ENCODE data around the gene WDR46. TPM values are rescaled to one million over a fixed set of nuclear protein-coding genes. Genes with fewer than 3 reads are reported as not detected.

WDR46 gene
- polyA plus RNA-seq, 2 of the 4 experiments (the other 2 are of a cell fraction) = 35.1 to 88.4 TPM

GRCh38 chr6:33248932-33249731 lies 39.9 kb downstream of the WDR46 start:
- 2% methylated on average over 30 of the region's 58 CpGs for WGBS (ENCODE audit: missing lambda C conversion rate)
- Histone ChIP-seq H3K4me2 (peak overlapping the region; percentile 99), H3K4me1 (peaks cover 11% of the 10 kb centered on the region), H3K27ac (peak overlapping the region; percentile 91 to 92), H3K4me3 (peak overlapping the region; percentile 68), H3K9me3 (no peaks in the 10 kb centered on the region)
- DNase-seq (ENCODE audit: low read depth in 1 of 2, low spot score in 1 of 2) = peak; percentile 70 to 97
- ATAC-seq = peak; percentile 95 to 96
- ChIA-PET POLR2A (interaction anchor here (1.5 to 2.7 kb wide), 5 partner anchors 19 to 277 kb away, joined by 3 to 17 read pairs (median 13); partner anchors contain the start of genes B3GALT4, RING1, RPS18 and VPS52), CTCF (interaction anchor here (0.6 to 3.7 kb wide), 43 partner anchors 8 to 363 kb away, joined by 3 to 39 read pairs (median 7); partner anchors contain the start of genes B3GALT4, HLA-DOA, HSD17B8 and RING1)
- FAIRE-seq = peak; percentile 32
- TF ChIP-seq, protein P1, sequence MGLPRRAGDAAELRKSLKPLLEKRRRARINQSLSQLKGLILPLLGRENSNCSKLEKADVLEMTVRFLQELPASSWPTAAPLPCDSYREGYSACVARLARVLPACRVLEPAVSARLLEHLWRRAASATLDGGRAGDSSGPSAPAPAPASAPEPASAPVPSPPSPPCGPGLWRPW (IDR thresholded peaks at IDR 0.05) = no peak
- TF ChIP-seq ESRRA (IDR thresholded peaks at IDR 0.05; ENCODE audit: borderline replicate concordance, low read length) = peak; percentile 20; the same call in 1 of the 2 replicates
- TF ChIP-seq BCL3 (IDR thresholded peaks at IDR 0.05) = 0 out of 3 replicates have a peak, but pooled peaks have one; percentile 39
- peak; percentile 53 to 68; a peak in 4 of 5 replicates for TF ChIP-seq JUN (IDR thresholded peaks at IDR 0.05)
- TF ChIP-seq, protein P2, sequence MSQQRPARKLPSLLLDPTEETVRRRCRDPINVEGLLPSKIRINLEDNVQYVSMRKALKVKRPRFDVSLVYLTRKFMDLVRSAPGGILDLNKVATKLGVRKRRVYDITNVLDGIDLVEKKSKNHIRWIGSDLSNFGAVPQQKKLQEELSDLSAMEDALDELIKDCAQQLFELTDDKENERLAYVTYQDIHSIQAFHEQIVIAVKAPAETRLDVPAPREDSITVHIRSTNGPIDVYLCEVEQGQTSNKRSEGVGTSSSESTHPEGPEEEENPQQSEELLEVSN (IDR thresholded peaks at IDR 0.05; ENCODE audit: borderline replicate concordance, low read depth) = no peak
- peak; percentile 79 for TF ChIP-seq POLR2A (IDR thresholded peaks at IDR 0.05; ENCODE audit: low read length)
- TF ChIP-seq POLR2AphosphoS2 (conservative IDR thresholded peaks at IDR 0.05; ENCODE audit: low read length) = no peak
- peak; percentile 76 for TF ChIP-seq MAFK (IDR thresholded peaks at IDR 0.05; ENCODE audit: partially characterized antibody)

DNA sequence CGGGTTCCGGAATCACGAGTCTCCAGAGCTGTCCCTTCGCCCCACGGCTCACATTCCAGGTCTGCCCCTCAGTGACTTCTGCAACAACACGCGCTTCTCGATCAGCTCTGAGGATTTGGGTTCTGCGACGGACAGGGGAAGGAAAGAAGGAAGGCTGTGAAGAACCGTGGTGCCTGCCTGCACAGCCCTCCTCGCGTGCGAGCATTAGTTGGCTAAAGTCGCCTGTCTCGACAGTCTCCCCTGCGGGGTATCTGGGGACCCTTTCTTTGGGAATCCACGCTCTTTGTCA lies 40.5 kb downstream of the WDR46 start:
- ATAC-seq (peak; percentile 33 to 45), FAIRE-seq (no peak), DNase-seq (ENCODE audit: low read depth in 1 of 2, low spot score in 1 of 2) (no peak)
- Histone ChIP-seq H3K27ac (peak overlapping the region; percentile 64 to 91), H3K4me3 (peak overlapping the region; percentile 68), H3K4me2 (peak overlapping the region; percentile 90), H3K4me1 (peaks cover 11% of the 10 kb centered on the region), H3K9me3 (no peaks in the 10 kb centered on the region)
- CTCF ChIA-PET = interaction anchor here (0.6 to 3.7 kb wide), 45 partner anchors 9 to 363 kb away, joined by 3 to 39 read pairs (median 6); partner anchors contain the start of genes B3GALT4, HLA-DMA, HLA-DOA and HLA-DPB1
- TF ChIP-seq HOXB5 (CRISPR knock-in tag; IDR thresholded peaks at IDR 0.05) (no peak), BHLHE40 (IDR thresholded peaks at IDR 0.05; ENCODE audit: low read depth, low read length) (no peak), HMGXB4 (CRISPR knock-in tag; IDR thresholded peaks at IDR 0.05; ENCODE audit: borderline replicate concordance) (no peak), RAD21 (conservative IDR thresholded peaks at IDR 0.05 in 1 of 2, IDR thresholded peaks at IDR 0.05 in 1 of 2) (no peak), CHD4 (IDR thresholded peaks at IDR 0.05; ENCODE audit: borderline replicate concordance) (no peak), ELK1 (IDR thresholded peaks at IDR 0.05; ENCODE audit: low read depth, low read length) (no peak), TFCP2L1 (CRISPR knock-in tag; IDR thresholded peaks at IDR 0.05) (no peak), JUN (IDR thresholded peaks at IDR 0.05) (no peak), EHMT2 (IDR thresholded peaks at IDR 0.05; ENCODE audit: low read depth) (no peak), CHD2 (IDR thresholded peaks at IDR 0.05; ENCODE audit: low read length, partially characterized antibody) (no peak), HOXB13 (CRISPR knock-in tag; IDR thresholded peaks at IDR 0.05; ENCODE audit: low read depth) (no peak)
- TF ChIP-seq, protein P3, sequence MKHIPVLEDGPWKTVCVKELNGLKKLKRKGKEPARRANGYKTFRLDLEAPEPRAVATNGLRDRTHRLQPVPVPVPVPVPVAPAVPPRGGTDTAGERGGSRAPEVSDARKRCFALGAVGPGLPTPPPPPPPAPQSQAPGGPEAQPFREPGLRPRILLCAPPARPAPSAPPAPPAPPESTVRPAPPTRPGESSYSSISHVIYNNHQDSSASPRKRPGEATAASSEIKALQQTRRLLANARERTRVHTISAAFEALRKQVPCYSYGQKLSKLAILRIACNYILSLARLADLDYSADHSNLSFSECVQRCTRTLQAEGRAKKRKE (CRISPR knock-in tag; IDR thresholded peaks at IDR 0.05; ENCODE audit: low read depth) = no peak
- WGBS (ENCODE audit: missing lambda C conversion rate) = 2% methylated on average over 18 of the region's 18 CpGs
- POLR2A ChIA-PET = interaction anchor here (2.1 to 2.7 kb wide), 3 partner anchors 23 to 277 kb away, joined by 13 to 17 read pairs (median 16); partner anchors contain the start of genes RING1, RPS18 and VPS52

Measured in A549 (cell line).